ENCODE results near the gene THSD7B.

GRCh38 chr2:137202318-137202717 is 437.0 kb downstream of the THSD7B start:
- TF ChIP-seq CTCF (IDR thresholded peaks at IDR 0.05) = no peak
- TF ChIP-seq ZFX (IDR thresholded peaks at IDR 0.05; ENCODE audit: borderline replicate concordance) = no peak
